SK-N-SH (cell line): Measurements from ENCODE around the gene PTPRD. TPM values are rescaled to one million over a fixed set of nuclear protein-coding genes. Genes with fewer than 3 reads are reported as not detected.

Source experiments
- CTCF ChIA-PET: fragments of 300-600, 350-600 bp; formaldehyde crosslinking; extraction: SDS; loops from one replicate; lab custom pipeline; 2021; lab: Yijun Ruan, JAX
- POLR2A ChIA-PET: fragments of 350-600 bp; sonication (Branson Sonifier 250); formaldehyde crosslinking; extraction: SDS; loops from one replicate; lab custom pipeline; 2020; ENCODE audit warnings: antibody characterized with exemption, inconsistent platforms; lab: Yijun Ruan, JAX
- DNase-seq: peaks from one replicate; pipeline ENCODE4 v3.0.0; 2012
- H2AFZ ChIP-seq: fragments of 200-600 bp; sonication (generic); 2 replicates; pipeline ENCODE4 v1.8.1; 2016; ENCODE audit warnings: antibody characterized with exemption, mild to moderate bottlenecking, low read depth
- H3F3A ChIP-seq: fragments of 200-600 bp; sonication (generic); replicated peaks from 2 replicates; pipeline ENCODE3; 2016; ENCODE audit warnings: antibody characterized with exemption, mild to moderate bottlenecking; ENCODE audit not compliant: insufficient read depth
- H3K27ac ChIP-seq, 2 experiments: fragments of 200-500 bp in 1 of 2; fragments of 200-600 bp in 1 of 2; sonication (Bioruptor generic) in 1 of 2; sonication (generic), shearing (Covaris generic) in 1 of 2; 2 replicates each; pipeline versions ENCODE4 v1.5.1 to v1.6.1; 2014 to 2016; ENCODE audit warnings: low read depth in 2 of 2, inconsistent platforms in 1 of 2, low read length in 1 of 2, mild to moderate bottlenecking in 1 of 2, mixed read lengths in 1 of 2
- H3K27me3 ChIP-seq: fragments of 200-600 bp; sonication (generic), shearing (Covaris generic); 2 replicates; pipeline ENCODE4 v1.6.1; 2016; ENCODE audit warnings: mixed run types; ENCODE audit not compliant: insufficient read depth
- H3K36me3 ChIP-seq, 2 experiments: fragments of 200-500 bp in 1 of 2; fragments of 200-600 bp in 1 of 2; sonication (Bioruptor generic) in 1 of 2; sonication (generic) in 1 of 2; replicated peaks in 1 of 2; 2 replicates each; pipeline versions ENCODE3 to v1.5.1; 2014 to 2016; ENCODE audit warnings: low read length in 1 of 2, mild to moderate bottlenecking in 1 of 2; ENCODE audit not compliant: insufficient read depth in 2 of 2, control insufficient read depth in 1 of 2
- H3K4me1 ChIP-seq, 2 experiments: fragments of 200-500 bp in 1 of 2; fragments of 200-600 bp in 1 of 2; sonication (Bioruptor generic) in 1 of 2; sonication (generic), shearing (Covaris generic) in 1 of 2; 2 replicates each; pipeline versions ENCODE4 v1.5.1 to v1.6.1; 2014 to 2016; ENCODE audit warnings: low read depth in 1 of 2, low read length in 1 of 2, mixed run types in 1 of 2; ENCODE audit not compliant: insufficient read depth in 2 of 2, control insufficient read depth in 1 of 2
- H3K4me2 ChIP-seq: fragments of 200-600 bp; sonication (generic), shearing (Covaris generic); 2 replicates; pipeline ENCODE4 v1.6.1; 2017; ENCODE audit warnings: mixed run types
- H3K4me3 ChIP-seq, 2 experiments: fragments of 200-500 bp in 1 of 2; fragments of 200-600 bp in 1 of 2; sonication (Bioruptor generic) in 1 of 2; sonication (generic), shearing (Covaris generic) in 1 of 2; 2 replicates each; pipeline versions ENCODE4 v1.5.1 to v1.8.1; 2014 to 2016; ENCODE audit warnings: low read depth in 2 of 2, inconsistent platforms in 1 of 2, low read length in 1 of 2, mild to moderate bottlenecking in 1 of 2, mixed read lengths in 1 of 2, moderate library complexity in 1 of 2
- H3K79me2 ChIP-seq: fragments of 200-600 bp; sonication (generic); 2 replicates; pipeline ENCODE4 v1.8.1; 2017; ENCODE audit warnings: mild to moderate bottlenecking; ENCODE audit not compliant: insufficient read depth
- H3K9ac ChIP-seq: fragments of 200-600 bp; sonication (generic); 2 replicates; pipeline ENCODE4 v1.6.1; 2017; ENCODE audit warnings: mixed run types
- H3K9me2 ChIP-seq: fragments of 200-600 bp; sonication (generic); 2 replicates; pipeline ENCODE4 v1.6.1; 2017; ENCODE audit warnings: mixed run types
- H3K9me3 ChIP-seq: fragments of 200-600 bp; sonication (generic); 2 replicates; pipeline ENCODE4 v1.6.1; 2017; ENCODE audit warnings: mixed run types, mild to moderate bottlenecking, moderate library complexity
- H4K20me1 ChIP-seq: fragments of 200-600 bp; sonication (generic); 2 replicates; pipeline ENCODE4 v1.6.1; 2017; ENCODE audit warnings: mild to moderate bottlenecking, mixed run types; ENCODE audit not compliant: insufficient read depth
- ELF1 ChIP-seq: IDR thresholded peaks from 2 replicates; pipeline ENCODE4 v1.4.0; 2012
- EZH2phosphoT487 ChIP-seq: fragments of 200-600 bp; sonication (generic); IDR thresholded peaks from 2 replicates; pipeline ENCODE4 v1.6.1; 2017; ENCODE audit warnings: low read depth, mixed run types, mild to moderate bottlenecking, antibody characterized with exemption, moderate library complexity, borderline replicate concordance
- FOSL2 ChIP-seq: IDR thresholded peaks from 2 replicates; pipeline ENCODE4 v1.4.0; 2012; ENCODE audit warnings: low read depth, mild to moderate bottlenecking, moderate library complexity, borderline replicate concordance
- FOXJ3 ChIP-seq: sonication (generic); formaldehyde crosslinking; IDR thresholded peaks from 2 replicates; pipeline ENCODE4 v1.5.1; 2020; ENCODE audit warnings: mild to moderate bottlenecking, missing genetic modification reagents
- FOXM1 ChIP-seq: IDR thresholded peaks from 2 replicates; pipeline ENCODE4 v1.4.0; 2012; ENCODE audit warnings: low read depth, mild to moderate bottlenecking
- GABPA ChIP-seq: IDR thresholded peaks from 2 replicates; pipeline ENCODE4 v1.4.0; 2012; ENCODE audit warnings: low read depth, mild to moderate bottlenecking
- GATA2 ChIP-seq: sonication (generic); formaldehyde crosslinking; IDR thresholded peaks from 2 replicates; pipeline ENCODE4 v1.5.0; 2020; ENCODE audit warnings: mild to moderate bottlenecking, missing genetic modification reagents
- MXI1 ChIP-seq: IDR thresholded peaks from 2 replicates; pipeline ENCODE4 v1.6.1; 2012; ENCODE audit warnings: mild to moderate bottlenecking, low read depth, low read length, improper control_type of control experiment
- NFIC ChIP-seq: IDR thresholded peaks from 2 replicates; pipeline ENCODE4 v1.4.0; 2012; ENCODE audit warnings: borderline replicate concordance
- POLR2AphosphoS5 ChIP-seq: IDR thresholded peaks from 2 replicates; pipeline ENCODE4 v1.6.1; 2012; ENCODE audit warnings: low read depth, low read length
- RAD21 ChIP-seq: IDR thresholded peaks from 2 replicates; pipeline ENCODE4 v1.6.1; 2012; ENCODE audit warnings: mild to moderate bottlenecking, low read length
- REST ChIP-seq: IDR thresholded peaks from 2 replicates; pipeline ENCODE4 v1.6.1; 2012; ENCODE audit warnings: mild to moderate bottlenecking, low read depth, low read length, moderate library complexity
- RFX5 ChIP-seq: IDR thresholded peaks from 2 replicates; pipeline ENCODE4 v1.6.1; 2012; ENCODE audit warnings: mild to moderate bottlenecking, improper control_type of control experiment, low read length
- SIN3A ChIP-seq: IDR thresholded peaks from 2 replicates; pipeline ENCODE4 v1.6.1; 2012; ENCODE audit warnings: low read depth, mild to moderate bottlenecking, low read length, moderate library complexity, borderline replicate concordance
- SMC3 ChIP-seq: IDR thresholded peaks from 2 replicates; pipeline ENCODE4 v1.6.1; 2012; ENCODE audit warnings: low read depth, low read length, improper control_type of control experiment
- TCF12 ChIP-seq: IDR thresholded peaks from 2 replicates; pipeline ENCODE4 v1.4.0; 2012
- TEAD4 ChIP-seq: IDR thresholded peaks from 2 replicates; pipeline ENCODE4 v1.4.0; 2012; ENCODE audit warnings: mild to moderate bottlenecking, borderline replicate concordance; ENCODE audit not compliant: insufficient read depth
- USF1 ChIP-seq: IDR thresholded peaks from 2 replicates; pipeline ENCODE4 v1.4.0; 2012; ENCODE audit warnings: low read depth, borderline replicate concordance
- YY1 ChIP-seq: IDR thresholded peaks from 2 replicates; pipeline ENCODE4 v1.4.0; 2012; ENCODE audit warnings: low read depth, mild to moderate bottlenecking
- WGBS: methylation state at CpG from one replicate; pipeline ENCODE4 v1.1.6; 2017; ENCODE audit warnings: low lambda C conversion rate; 5-methylcytosine and 5-hydroxymethylcytosine counted together
- polyA plus RNA-seq, 3 experiments: library from polyadenylated mRNA; depleted of rRNA; stranded (reverse); fragments of >200 nt; gene quantifications; 2 replicates each; pipeline ENCODE4 v1.2.3, GENCODE V29; 2012

The PTPRD gene
- polyA plus RNA-seq, 1 of the 3 experiments (the other 2 are of a cell fraction): 0.15 TPM

DNA sequence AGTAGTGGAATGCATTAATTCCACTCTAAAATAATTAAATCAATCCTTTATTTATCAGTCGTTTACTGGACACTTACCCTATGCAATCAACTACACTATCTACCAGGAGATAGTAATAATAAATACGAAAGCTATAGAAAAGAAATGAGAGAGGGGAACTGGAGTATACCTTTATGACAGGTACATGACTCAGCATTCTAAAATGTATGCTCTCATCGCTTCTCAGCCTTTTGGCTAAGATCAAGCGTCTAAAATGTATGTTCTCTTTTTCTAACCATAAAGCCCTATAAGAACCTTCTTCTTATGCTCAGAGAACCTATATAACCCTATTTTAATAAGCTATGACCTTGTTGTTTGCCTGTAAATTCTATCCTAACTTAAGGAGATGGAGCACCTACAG is 2059.4 kb downstream of the PTPRD start:
- Histone ChIP-seq H4K20me1 (no peaks in the 10 kb centered on the region), H3K27me3 (no peaks in the 10 kb centered on the region), H3K9me2 (no peaks in the 10 kb centered on the region), H3K4me1 (no peaks in the 10 kb centered on the region), H2AFZ (no peak overlapping the region), H3F3A (no peaks in the 10 kb centered on the region), H3K27ac (no peak overlapping the region), H3K9me3 (no peaks in the 10 kb centered on the region), H3K79me2 (no peaks in the 10 kb centered on the region)
- TF ChIP-seq RAD21 (no peak), NFIC (no peak), MXI1 (no peak), TEAD4 (no peak), REST (no peak), FOXM1 (no peak), RFX5 (no peak), ELF1 (no peak), SMC3 (no peak), GATA2 (CRISPR knock-in tag) (no peak), SIN3A (no peak), FOXJ3 (CRISPR knock-in tag) (no peak), USF1 (no peak)
- TF ChIP-seq, all 33 proteins: peak for 0
- Histone ChIP-seq H3K4me2 (no peak overlapping the region), H3K4me3 (no peak overlapping the region), H3K36me3 (no peaks in the 10 kb centered on the region), H3K9ac (no peak overlapping the region)
- no peak for DNase-seq
- ChIA-PET CTCF (no interaction called here), POLR2A (no interaction called here)
- 68% methylated on average over 4 of the region's 4 CpGs for WGBS

GRCh38 chr9:8552732-8553131 is 2060.1 kb downstream of the PTPRD start:
- WGBS: 76% methylated on average over 3 of the region's 3 CpGs
- H3K9ac ChIP-seq: no peak overlapping the region
- no peaks in the 10 kb centered on the region for H4K20me1 ChIP-seq
- no peak overlapping the region for H2AFZ ChIP-seq
- H3K27me3 ChIP-seq: no peaks in the 10 kb centered on the region
- H3K79me2 ChIP-seq: no peaks in the 10 kb centered on the region
- H3K4me3 ChIP-seq: no peak overlapping the region
- TF ChIP-seq RFX5 (no peak), USF1 (no peak), POLR2AphosphoS5 (no peak), EZH2phosphoT487 (no peak), YY1 (no peak), TCF12 (no peak), GABPA (no peak), FOSL2 (no peak)
- no peaks in the 10 kb centered on the region for H3K4me1 ChIP-seq
- H3K4me2 ChIP-seq: no peak overlapping the region
- POLR2A ChIA-PET: no interaction called here
- CTCF ChIA-PET: no interaction called here
- H3K36me3 ChIP-seq: no peaks in the 10 kb centered on the region
- no peaks in the 10 kb centered on the region for H3F3A ChIP-seq
- H3K27ac ChIP-seq: no peak overlapping the region
- no peak for DNase-seq
- H3K9me2 ChIP-seq: no peaks in the 10 kb centered on the region
- H3K9me3 ChIP-seq: no peaks in the 10 kb centered on the region
